GM10266 (cell line): ENCODE data around the gene MSX2.

ENCODE experiments used
- DNase-seq: peaks from one replicate; pipeline ENCODE4 v3.0.0; 2012; ENCODE audit errors: extremely low spot score
- CTCF ChIP-seq: IDR thresholded peaks from 2 replicates; pipeline ENCODE4 v1.5.1; 2012; ENCODE audit warnings: mild to moderate bottlenecking, low read depth; ENCODE audit not compliant: control insufficient read depth, insufficient read depth; ENCODE audit errors: missing control alignments

The MSX2 gene

GRCh38 chr5:174724484-174725260 is at the start of gene MSX2:
Gene MSX2 (plus strand): TSS chr5:174724582. CDS start chr5:174724660, 78 bp downstream.
- TF ChIP-seq CTCF, result no peak
- DNase-seq, result no peak

DNA sequence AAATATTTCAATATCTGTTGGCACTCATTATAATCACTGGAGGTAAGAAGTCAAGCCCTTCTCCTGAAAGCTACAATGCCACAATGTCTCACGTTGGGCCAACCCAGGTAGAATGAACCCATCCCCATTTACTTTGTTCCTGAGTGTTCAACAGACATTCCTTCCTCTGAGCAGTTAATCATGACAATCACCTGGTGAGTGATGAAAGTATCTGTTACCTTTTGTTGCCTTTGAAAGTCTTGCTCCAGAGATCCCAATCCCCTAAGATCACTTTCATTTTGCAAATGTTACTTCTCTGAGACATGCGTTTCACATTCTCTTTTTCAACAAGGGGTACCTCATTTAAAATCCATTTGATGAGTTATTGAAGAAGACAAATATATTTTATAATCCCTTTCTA is 49.3 kb upstream of the MSX2 start:
- no peak for DNase-seq
- TF ChIP-seq CTCF, result no peak

DNA sequence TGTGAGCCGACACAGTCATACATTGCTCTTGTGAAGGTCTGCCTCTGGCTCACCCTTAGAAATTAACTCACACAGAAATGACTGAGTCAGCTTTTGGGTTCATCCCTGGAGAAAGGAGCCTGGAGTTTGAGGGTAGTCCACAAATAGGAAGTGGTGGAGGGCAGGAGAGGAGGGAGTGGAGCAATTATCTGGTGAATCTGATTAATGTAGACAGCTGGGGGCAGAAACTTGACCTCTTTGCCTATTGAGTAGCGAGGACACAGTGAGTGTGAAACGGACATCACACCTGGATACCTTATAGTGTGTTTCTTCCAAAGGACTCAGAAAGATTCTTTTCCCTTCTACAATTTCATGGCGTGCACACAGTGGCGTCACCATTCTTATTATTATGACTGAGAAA is 48.5 kb upstream of the MSX2 start:
- TF ChIP-seq CTCF, result no peak
- DNase-seq, result no peak

DNA sequence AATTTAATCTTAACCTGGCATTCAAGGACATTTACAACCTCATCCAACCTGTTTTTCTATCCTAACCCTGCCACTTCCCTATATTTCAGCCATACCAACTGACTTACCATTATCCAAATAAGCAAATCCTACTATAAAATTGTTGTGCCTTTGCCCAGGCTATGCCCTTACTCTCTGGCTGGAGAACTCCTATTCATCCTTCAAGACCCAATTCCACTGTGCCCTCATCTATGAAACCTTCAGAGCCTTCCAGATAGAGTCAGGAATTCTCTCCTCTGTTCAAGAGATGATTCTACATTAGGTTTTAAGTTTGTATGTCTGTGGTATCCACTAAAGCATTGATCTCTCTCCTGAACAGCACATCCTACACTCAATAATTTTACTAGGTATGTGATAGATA is 46.3 kb upstream of the MSX2 start:
- no peak for TF ChIP-seq CTCF
- no peak for DNase-seq

DNA sequence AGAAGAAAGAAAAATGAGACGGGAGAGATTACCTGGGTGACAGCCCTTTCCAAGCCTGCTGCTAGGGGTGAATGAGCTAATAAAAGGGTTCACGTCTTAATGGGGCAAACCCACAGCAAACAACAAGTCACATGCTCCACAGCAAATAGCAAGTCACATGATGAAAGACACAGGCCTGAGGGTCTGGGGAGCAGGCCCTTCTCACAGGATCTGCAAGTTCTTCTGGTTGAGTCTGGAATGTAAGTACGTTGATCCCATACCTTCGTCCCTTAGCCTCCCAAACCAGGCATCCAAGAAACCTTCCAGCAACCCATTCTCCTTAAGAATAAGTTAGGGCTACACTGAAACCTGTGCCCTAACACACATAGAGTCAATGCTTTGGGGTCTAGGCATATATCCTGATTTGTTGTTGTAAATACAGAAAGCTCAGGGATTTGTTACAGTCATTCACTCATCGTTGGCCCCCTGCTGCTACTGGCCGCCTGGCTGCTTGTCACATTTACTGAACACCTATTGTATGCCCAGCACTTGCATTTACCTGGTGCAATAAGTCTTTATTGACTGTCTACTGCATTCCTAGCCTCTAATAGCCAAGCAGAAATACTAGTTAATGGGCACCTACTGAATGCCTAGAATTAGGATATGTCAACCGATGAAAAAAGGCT is 43.3 kb upstream of the MSX2 start:
- DNase-seq, result no peak
- TF ChIP-seq CTCF, result no peak

DNA sequence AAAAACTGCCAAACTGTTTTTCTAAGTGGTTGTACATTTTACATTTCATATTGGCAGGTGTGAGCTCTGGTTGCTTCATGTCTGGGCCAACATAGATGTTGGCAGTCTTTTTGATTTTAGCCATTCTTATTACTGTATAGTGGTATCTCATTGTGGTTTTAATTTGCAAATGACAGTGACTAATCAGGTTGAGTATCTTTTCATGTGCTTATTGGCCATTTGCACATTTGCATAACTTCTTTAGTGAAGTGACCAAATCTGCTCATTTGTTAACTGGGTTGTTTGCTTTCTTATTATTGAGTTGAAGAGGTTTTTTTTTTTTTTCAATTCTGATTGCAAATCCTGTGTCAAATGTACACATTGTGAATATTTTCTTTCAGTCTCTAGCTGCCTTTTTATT is 36.9 kb upstream of the MSX2 start:
- no peak for DNase-seq
- no peak for TF ChIP-seq CTCF
